ENCODE data around the gene ABCA1.

DNA sequence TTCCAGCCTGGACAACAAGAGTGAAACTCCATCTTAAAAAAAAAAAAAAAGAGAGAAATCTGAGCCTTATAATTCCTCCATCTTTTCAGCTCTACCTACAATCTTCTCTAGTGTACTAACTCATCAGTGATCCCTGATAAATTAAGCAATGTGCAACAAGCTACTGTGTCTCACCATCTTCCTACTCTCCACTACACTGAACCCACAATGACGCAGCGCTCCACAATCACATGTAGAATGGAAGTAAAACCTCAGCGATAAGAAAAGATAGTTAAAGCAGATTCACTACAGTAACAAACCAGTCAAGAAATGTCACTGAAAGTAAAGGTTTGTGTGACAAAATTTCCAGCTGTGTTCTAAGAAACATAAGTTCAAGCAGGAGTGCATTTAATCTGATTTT is 13.5 kb downstream of the ABCA1 start:
- TF ChIP-seq L3MBTL2 (conservative IDR thresholded peaks at IDR 0.05) (no peak), SP1 (IDR thresholded peaks at IDR 0.05) (no peak), SUZ12 (IDR thresholded peaks at IDR 0.05) (no peak), ZNF384 (IDR thresholded peaks at IDR 0.05) (no peak), FOXM1 (IDR thresholded peaks at IDR 0.05; ENCODE audit: borderline replicate concordance) (no peak), HDGF (IDR thresholded peaks at IDR 0.05; ENCODE audit: borderline replicate concordance) (no peak), TARDBP (IDR thresholded peaks at IDR 0.05) (no peak), ARNT (IDR thresholded peaks at IDR 0.05) (no peak)
